GM12878 (cell line): Measurements from ENCODE around the gene SEMA4A. TPM values are rescaled to one million over a fixed set of nuclear protein-coding genes. Genes with fewer than 3 reads are reported as not detected.

Experiments
- ATAC-seq: fragments of 200-7000 bp; cut with Tn5 transposase; 3 replicates; pipeline ENCODE4 v1.9.1; 2020; ENCODE audit warnings: mild to moderate bottlenecking, moderate library complexity
- BruUV-seq: library from RNA; stranded (reverse); fragments of 400-500 nt; replicated peaks from 2 replicates; lab custom pipeline; 2021; lab: Mats Ljungman, UMichigan
- CTCF ChIA-PET: fragments of 300-600 bp; sonication (Branson Sonifier 250); formaldehyde crosslinking; extraction: SDS; loops from one replicate; lab custom pipeline; 2021; ENCODE audit warnings: inconsistent platforms; lab: Yijun Ruan, JAX
- POLR2A ChIA-PET: fragments of 350-600 bp; formaldehyde crosslinking; extraction: SDS; loops from one replicate; lab custom pipeline; 2021; ENCODE audit warnings: inconsistent platforms; lab: Charles Lee
- RAD21 ChIA-PET: fragments of 300-600 bp; sonication (Branson Sonifier 250); formaldehyde crosslinking; loops from one replicate; lab custom pipeline; 2023; ENCODE audit warnings: antibody characterized with exemption; ENCODE audit not compliant: unreplicated experiment; lab: Charles Lee
- SMC1A ChIA-PET: fragments of 300-600 bp; sonication (Branson Sonifier 250); formaldehyde crosslinking; loops from one replicate; lab custom pipeline; 2023; ENCODE audit not compliant: unreplicated experiment, uncharacterized antibody; lab: Charles Lee
- DNase-seq: peaks from one replicate; pipeline ENCODE4 v3.0.0-alpha.2; 2011; ENCODE audit warnings: low read depth, low spot score
- FAIRE-seq: peaks from 3 replicates; lab custom pipeline; 2011; peaks lifted over from hg19 to GRCh38; lab: Jason Lieb, UNC
- H2AFZ ChIP-seq: 2 replicates; pipeline ENCODE4 v1.6.0; 2011; ENCODE audit warnings: low read depth, low read length, control low read depth; ENCODE audit not compliant: control insufficient read depth
- H3K27ac ChIP-seq: 2 replicates; pipeline ENCODE4 v1.5.1; 2011; ENCODE audit warnings: control low read depth; ENCODE audit not compliant: control insufficient read depth, insufficient read depth
- H3K27me3 ChIP-seq, 2 experiments: replicated peaks in 1 of 2; 2 replicates each; pipeline versions ENCODE4 v1.6.0 to v1.6.1; 2011; ENCODE audit warnings: low read length in 1 of 2; ENCODE audit not compliant: control insufficient read depth in 2 of 2, insufficient read depth in 2 of 2
- H3K36me3 ChIP-seq, 2 experiments: 2 replicates each; pipeline ENCODE4 v1.5.1; 2011; ENCODE audit warnings: low read length in 1 of 2; ENCODE audit not compliant: control insufficient read depth in 2 of 2, insufficient read depth in 2 of 2
- H3K4me1 ChIP-seq: 2 replicates; pipeline ENCODE4 v1.6.1; 2011; ENCODE audit warnings: mild to moderate bottlenecking, low read length, moderate library complexity, mixed read lengths; ENCODE audit not compliant: control insufficient read depth, insufficient read depth
- H3K4me2 ChIP-seq: 2 replicates; pipeline ENCODE4 v1.6.0; 2011; ENCODE audit warnings: control low read depth; ENCODE audit not compliant: control insufficient read depth, insufficient read depth
- H3K4me3 ChIP-seq: fragments of 200-600 bp; sonication (generic); 2 replicates; pipeline ENCODE4 v1.5.1; 2016
- H3K79me2 ChIP-seq: 2 replicates; pipeline ENCODE4 v1.6.0; 2011; ENCODE audit warnings: low read length; ENCODE audit not compliant: control insufficient read depth, insufficient read depth
- H3K9ac ChIP-seq: 2 replicates; pipeline ENCODE4 v1.8.0; 2011; ENCODE audit warnings: low read length, control low read depth, mixed read lengths; ENCODE audit not compliant: control insufficient read depth, insufficient read depth
- H3K9me3 ChIP-seq: replicated peaks from 3 replicates; pipeline ENCODE4 v1.5.1; 2011; ENCODE audit warnings: mild to moderate bottlenecking, low read length; ENCODE audit not compliant: control insufficient read depth, insufficient read depth
- H4K20me1 ChIP-seq: 2 replicates; pipeline ENCODE4 v1.6.0; 2011; ENCODE audit not compliant: control insufficient read depth, insufficient read depth
- BRCA1 ChIP-seq: IDR thresholded peaks from 2 replicates; pipeline ENCODE4 v1.6.1; 2011; ENCODE audit warnings: low read depth, low read length, improper control_type of control experiment
- CHD2 ChIP-seq: IDR thresholded peaks from 2 replicates; pipeline ENCODE4 v1.6.1; 2011; ENCODE audit warnings: low read depth, low read length, improper control_type of control experiment, borderline replicate concordance
- FOXM1 ChIP-seq: IDR thresholded peaks from 2 replicates; pipeline ENCODE4 v1.6.1; 2012; ENCODE audit warnings: low read depth, mild to moderate bottlenecking, inconsistent platforms, low read length, moderate library complexity
- HDAC2 ChIP-seq: fragments of 200-600 bp; sonication (generic); IDR thresholded peaks from 2 replicates; pipeline ENCODE4 v1.6.1; 2017
- MEF2A ChIP-seq: IDR thresholded peaks from 2 replicates; pipeline ENCODE4 v1.6.1; 2011; ENCODE audit warnings: low read depth, mild to moderate bottlenecking, low read length, moderate library complexity; ENCODE audit not compliant: insufficient read depth
- MTA2 ChIP-seq: fragments of 450-650 bp; IDR thresholded peaks from 2 replicates; pipeline ENCODE4 v1.6.1; 2016; ENCODE audit warnings: low read depth, mild to moderate bottlenecking, moderate library complexity
- MTA3 ChIP-seq: IDR thresholded peaks from 2 replicates; pipeline ENCODE4 v1.6.1; 2012; ENCODE audit warnings: low read length, inconsistent platforms, borderline replicate concordance
- PBX3 ChIP-seq: IDR thresholded peaks from 2 replicates; pipeline ENCODE4 v1.6.1; 2011; ENCODE audit warnings: mild to moderate bottlenecking, low read depth, low read length, moderate library complexity; ENCODE audit not compliant: insufficient replicate concordance
- RBBP5 ChIP-seq: fragments of 200-600 bp; sonication (generic); conservative IDR thresholded peaks from 2 replicates; pipeline ENCODE4 v1.6.1; 2016
- RELA ChIP-seq: fragments of 450-650 bp; IDR thresholded peaks from 2 replicates; pipeline ENCODE4 v1.8.0; 2014; ENCODE audit warnings: borderline replicate concordance; ENCODE audit not compliant: partially characterized antibody
- SMC3 ChIP-seq: IDR thresholded peaks from 2 replicates; pipeline ENCODE4 v1.6.1; 2011; ENCODE audit warnings: low read length, improper control_type of control experiment, borderline replicate concordance
- YBX1 ChIP-seq: fragments of 450-650 bp; IDR thresholded peaks from 2 replicates; pipeline ENCODE4 v1.6.1; 2016; ENCODE audit warnings: antibody characterized with exemption
- YY1 ChIP-seq: IDR thresholded peaks from 2 replicates; pipeline ENCODE4 v1.6.1; 2011; ENCODE audit warnings: low read depth, mild to moderate bottlenecking, low read length
- WGBS: methylation state at CpG from one replicate; pipeline ENCODE4 v1.1.6; 2016; ENCODE audit warnings: low lambda C conversion rate; ENCODE audit not compliant: insufficient replicate concordance, insufficient coverage; ENCODE audit errors: missing lambda C conversion rate; 5-methylcytosine and 5-hydroxymethylcytosine counted together
- in situ Hi-C: fragments of 300-500 bp; cut with MboI; formaldehyde crosslinking; loops from 9 replicates; pipeline ENCODE4 v1.14.3; 2018; ENCODE audit warnings: mixed read lengths
- intact Hi-C: fragments of 100-400 bp; cut with micrococcal nuclease; formaldehyde crosslinking; loops from one replicate; pipeline ENCODE4 v1.14.2; 2022; ENCODE audit not compliant: unreplicated experiment
- polyA plus RNA-seq, 11 experiments: library from polyadenylated mRNA; depleted of rRNA in 4 of 11; unstranded in 6 of 11; stranded (reverse) in 5 of 11; fragments of >200 nt; fragmentation: Nextera tagmentation in 4 of 11; fragmentation: Illumina TruSeq in 1 of 11; extraction: Ambion mirVana in 4 of 11; extraction: Trizol in 1 of 11; gene quantifications; 1 replicate in 1 of 11; 2 replicates in 10 of 11; pipeline versions ENCODE4 v1.2.1 to v1.2.3, GENCODE V29; 2011 to 2016; ENCODE audit warnings: inconsistent platforms in 2 of 11, missing spikeins in 2 of 11, low read depth in 1 of 11
- total RNA-seq, 4 experiments: library from RNA; depleted of rRNA in 3 of 4; stranded (reverse); fragments of >200 nt in 3 of 4; fragmentation: Illumina TruSeq in 1 of 4; extraction: Trizol in 1 of 4; gene quantifications; 2 replicates each; pipeline versions ENCODE4 v1.2.1 to v1.2.3, GENCODE V29; 2013 to 2021

SEMA4A gene
- total and polyA plus RNA-seq, 10 of the 15 experiments (the other 5 are each of a cell fraction or from before 2014, with no cell fraction given): 2.6 to 64.2 (median 32.8) TPM

GRCh38 chr1:156225677-156226014 is 72.3 kb downstream of the SEMA4A start:
- H4K20me1 ChIP-seq: no peaks in the 10 kb centered on the region
- H3K27me3 ChIP-seq: no peaks in the 10 kb centered on the region
- no peaks in the 10 kb centered on the region for H3K9me3 ChIP-seq
- FAIRE-seq: no peak
- CTCF ChIA-PET: interaction anchor here (0.6 to 14.2 kb wide), 29 partner anchors 8 to 138 kb away, joined by 3 to 502 read pairs (median 5); partner anchors contain the start of genes CCT3, PMF1, SEMA4A and SLC25A44
- SMC1A ChIA-PET: interaction anchor here (0.7 to 14.3 kb wide), 15 partner anchors 12 to 138 kb away, joined by 3 to 411 read pairs (median 10); partner anchors contain the start of genes PMF1, SEMA4A, SLC25A44 and SMG5
- WGBS: 0% methylated on average over 2 of the region's 2 CpGs
- peak; percentile 10 for ATAC-seq
- DNase-seq: no peak
- in situ Hi-C loops: no loop called here
- RAD21 ChIA-PET: interaction anchor here (0.7 to 10.0 kb wide), 23 partner anchors 11 to 245 kb away, joined by 3 to 361 read pairs (median 8); partner anchors contain the start of genes PMF1, SEMA4A, SLC25A44 and SMG5
- no peak overlapping the region for H3K9ac ChIP-seq
- POLR2A ChIA-PET: interaction anchor here (0.6 to 4.9 kb wide), 11 partner anchors 13 to 127 kb away, joined by 3 to 84 read pairs (median 8); partner anchors contain the start of genes PMF1, SEMA4A and SMG5
- H2AFZ ChIP-seq: no peak overlapping the region
- H3K27ac ChIP-seq: peak overlapping the region; percentile 33
- H3K4me3 ChIP-seq: no peak overlapping the region
- TF ChIP-seq FOXM1: 0 out of 2 replicates have a peak, but pooled peaks have one; percentile 2
- no peak for TF ChIP-seq RELA
- TF ChIP-seq MTA3: no peak
- no peak for TF ChIP-seq SMC3
- no peak for TF ChIP-seq MTA2
- TF ChIP-seq, all 136 proteins: peak for 1
- intact Hi-C loops: loop anchor here (1.0 kb wide), 2 partner anchors 79 to 135 kb away; no protein-coding TSS in a partner anchor
- BruUV-seq: no TSS peak
- peaks cover 28% of the 10 kb centered on the region for H3K4me1 ChIP-seq
- H3K79me2 ChIP-seq: no peaks in the 10 kb centered on the region
- peaks cover 2 to 10% of the 10 kb centered on the region in 2 experiments; a peak in 3 of 4 replicates for H3K36me3 ChIP-seq
- peak overlapping the region; percentile 27; the same call in 1 of the 2 replicates for H3K4me2 ChIP-seq

GRCh38 chr1:156226116-156226538 is 72.7 kb downstream of the SEMA4A start:
- H3K4me1 ChIP-seq: peaks cover 25% of the 10 kb centered on the region
- H2AFZ ChIP-seq: no peak overlapping the region
- peak overlapping the region; percentile 98 for H3K27ac ChIP-seq
- ChIA-PET SMC1A (interaction anchor here (0.6 to 14.3 kb wide), 18 partner anchors 8 to 249 kb away, joined by 3 to 411 read pairs (median 6); partner anchors contain the start of genes PMF1, SEMA4A, SLC25A44 and SMG5), RAD21 (interaction anchor here (1.1 to 10.0 kb wide), 14 partner anchors 11 to 148 kb away, joined by 3 to 361 read pairs (median 10); partner anchors contain the start of genes SEMA4A, SLC25A44 and SMG5), CTCF (interaction anchor here (0.6 to 14.2 kb wide), 21 partner anchors 8 to 374 kb away, joined by 3 to 502 read pairs (median 5); partner anchors contain the start of genes CCT3, PMF1, SEMA4A and TSACC), POLR2A (interaction anchor here (0.6 to 4.9 kb wide), 9 partner anchors 13 to 911 kb away, joined by 3 to 84 read pairs (median 5); partner anchors contain the start of genes PMF1, SEMA4A and SMG5)
- in situ Hi-C loops: no loop called here
- BruUV-seq: no TSS peak
- DNase-seq (peak; percentile 90), FAIRE-seq (peak; percentile 76), ATAC-seq (peak; percentile 87)
- H3K36me3 ChIP-seq: peaks cover 1 to 10% of the 10 kb centered on the region in 2 experiments; a peak in 3 of 4 replicates
- peak overlapping the region; percentile 45; the same call in 1 of the 2 replicates for H3K9ac ChIP-seq
- peak overlapping the region; percentile 83 for H3K4me2 ChIP-seq
- no peak overlapping the region for H3K4me3 ChIP-seq
- intact Hi-C loops: no loop called here
- no peaks in the 10 kb centered on the region for H3K9me3 ChIP-seq
- H3K79me2 ChIP-seq: no peaks in the 10 kb centered on the region
- no peaks in the 10 kb centered on the region for H4K20me1 ChIP-seq
- WGBS: 3% methylated on average over 2 of the region's 2 CpGs
- no peaks in the 10 kb centered on the region for H3K27me3 ChIP-seq
- no peak for TF ChIP-seq RBBP5
- no peak for TF ChIP-seq HDAC2
- TF ChIP-seq CHD2: peak; percentile 25; the same call in 1 of the 2 replicates
- no peak for TF ChIP-seq RELA
- TF ChIP-seq YBX1: no peak
- TF ChIP-seq FOXM1: peak; percentile 94
- TF ChIP-seq PBX3: peak; percentile 55
- no peak for TF ChIP-seq YY1
- TF ChIP-seq MEF2A: peak; percentile 98
- TF ChIP-seq BRCA1: no peak
